SK-N-MC (cell line): ENCODE measurements around the gene TLCD2.
A peak's percentile ranks its signal among the peaks of the same experiment; 100 is the strongest.

ENCODE experiments used
- DNase-seq: peaks from one replicate; pipeline ENCODE4 v3.0.0-alpha.2; 2011; ENCODE audit warnings: low read depth, low spot score
- H3K27ac ChIP-seq: fragments of 200-600 bp; sonication (generic); 2 replicates; pipeline ENCODE4 v1.5.1; 2016; ENCODE audit warnings: mixed run types
- H3K36me3 ChIP-seq: fragments of 200-600 bp; sonication (generic); 2 replicates; pipeline ENCODE4 v1.6.1; 2017; ENCODE audit warnings: antibody characterized with exemption, low read length, mixed read lengths; ENCODE audit not compliant: insufficient read depth
- H3K4me3 ChIP-seq: fragments of 200-600 bp; sonication (generic); 2 replicates; pipeline ENCODE4 v1.5.1; 2016
- H3K9ac ChIP-seq: fragments of 200-600 bp; sonication (generic); 2 replicates; pipeline ENCODE4 v1.8.0; 2017; ENCODE audit warnings: mixed run types, mixed read lengths; ENCODE audit not compliant: insufficient read length
- H3K9me3 ChIP-seq: fragments of 200-600 bp; sonication (generic); 2 replicates; pipeline ENCODE4 v1.6.1; 2017; ENCODE audit warnings: low read depth, mild to moderate bottlenecking, antibody characterized with exemption, low read length, moderate library complexity, mixed read lengths
- EZH2 ChIP-seq: fragments of 200-600 bp; sonication (generic); IDR thresholded peaks from one replicate; pipeline ENCODE4 v1.6.1; 2017; ENCODE audit warnings: antibody characterized with exemption
- FOXP2 ChIP-seq: optimal IDR thresholded peaks from 2 replicates; pipeline ENCODE3; 2011; ENCODE audit warnings: mild to moderate bottlenecking, moderate library complexity; ENCODE audit not compliant: insufficient read depth; ENCODE audit errors: extremely low read length, control extremely low read depth
- POLR2AphosphoS5 ChIP-seq: IDR thresholded peaks from 2 replicates; pipeline ENCODE4 v1.6.1; 2012; ENCODE audit warnings: mild to moderate bottlenecking, low read depth, low read length, borderline replicate concordance

TLCD2 gene

GRCh38 chr17:1709971-1710806, at the start of gene TLCD2:
TSS of gene TLCD2 (minus strand) at chr17:1710377. CDS start at chr17:1710242, 135 bp downstream.
- peak within 1 kb of the TSS; percentile 90 for H3K4me3 ChIP-seq
- H3K36me3 ChIP-seq, result no peaks in the 10 kb centered on the region
- H3K9ac ChIP-seq, result peak within 1 kb of the TSS; percentile 82
- H3K9me3 ChIP-seq, result no peaks in the 10 kb centered on the region
- peak; percentile 34; the same call in 1 of the 2 replicates for TF ChIP-seq POLR2AphosphoS5
- no peak for TF ChIP-seq EZH2
- H3K27ac ChIP-seq, result peak within 1 kb of the TSS; percentile 76
- no peak for DNase-seq

GRCh38 chr17:1759529-1759928, 49.4 kb upstream of the TLCD2 start:
- no peaks in the 10 kb centered on the region for H3K9me3 ChIP-seq
- TF ChIP-seq EZH2, result no peak
- no peak for TF ChIP-seq POLR2AphosphoS5
- no peak for TF ChIP-seq FOXP2

GRCh38 chr17:1758807-1759206, 48.6 kb upstream of the TLCD2 start:
- Histone ChIP-seq H3K9ac (no peak overlapping the region), H3K36me3 (no peaks in the 10 kb centered on the region), H3K4me3 (no peak overlapping the region), H3K27ac (no peak overlapping the region), H3K9me3 (no peaks in the 10 kb centered on the region)
- DNase-seq, result no peak
- TF ChIP-seq POLR2AphosphoS5 (no peak), FOXP2 (no peak), EZH2 (no peak)

More at GRCh38 chr17:1759529-1759928, 49.4 kb upstream of the TLCD2 start:
- no peak overlapping the region for H3K4me3 ChIP-seq
- H3K9ac ChIP-seq, result no peak overlapping the region
- no peaks in the 10 kb centered on the region for H3K36me3 ChIP-seq
- no peak overlapping the region for H3K27ac ChIP-seq
- DNase-seq, result no peak

GRCh38 chr17:1755827-1756262, 45.7 kb upstream of the TLCD2 start:
- TF ChIP-seq POLR2AphosphoS5 (no peak), FOXP2 (no peak)
- Histone ChIP-seq H3K36me3 (no peaks in the 10 kb centered on the region), H3K9ac (no peak overlapping the region), H3K4me3 (no peak overlapping the region), H3K9me3 (no peaks in the 10 kb centered on the region), H3K27ac (no peak overlapping the region)
- DNase-seq, result no peak

- TF ChIP-seq POLR2AphosphoS5, result no peak
- no peak overlapping the region for H3K9ac ChIP-seq
- H3K27ac ChIP-seq, result no peak overlapping the region
- H3K36me3 ChIP-seq, result no peaks in the 10 kb centered on the region
- no peak for DNase-seq
- no peak overlapping the region for H3K4me3 ChIP-seq
- H3K9me3 ChIP-seq, result no peaks in the 10 kb centered on the region
These were observed 45.2 kb upstream of the TLCD2 start for GRCh38 chr17:1755252-1755826.

GRCh38 chr17:1754430-1755112, 44.4 kb upstream of the TLCD2 start:
- TF ChIP-seq EZH2 (no peak), FOXP2 (no peak), POLR2AphosphoS5 (no peak)

GRCh38 chr17:1753767-1754429, 43.7 kb upstream of the TLCD2 start:
- DNase-seq, result no peak
- no peaks in the 10 kb centered on the region for H3K36me3 ChIP-seq
- H3K9ac ChIP-seq, result no peak overlapping the region

More at GRCh38 chr17:1754430-1755112, 44.4 kb upstream of the TLCD2 start:
- Histone ChIP-seq H3K36me3 (no peaks in the 10 kb centered on the region), H3K9me3 (no peaks in the 10 kb centered on the region), H3K27ac (no peak overlapping the region), H3K9ac (no peak overlapping the region), H3K4me3 (no peak overlapping the region)
- DNase-seq, result no peak

More at GRCh38 chr17:1753767-1754429, 43.7 kb upstream of the TLCD2 start:
- H3K9me3 ChIP-seq, result no peaks in the 10 kb centered on the region
- no peak overlapping the region for H3K27ac ChIP-seq
- no peak for TF ChIP-seq POLR2AphosphoS5
- no peak for TF ChIP-seq EZH2
- TF ChIP-seq FOXP2, result no peak
- H3K4me3 ChIP-seq, result no peak overlapping the region
